GM19467 (cell line): ENCODE results near the gene GRB10.

Experiments used
- ATAC-seq: cut with Tn5 transposase; IDR thresholded peaks from one replicate; pipeline ENCODE4 v1.9.1; 2021; ENCODE audit warnings: mild to moderate bottlenecking, moderate library complexity; ENCODE audit not compliant: unreplicated experiment

GRB10 gene

DNA sequence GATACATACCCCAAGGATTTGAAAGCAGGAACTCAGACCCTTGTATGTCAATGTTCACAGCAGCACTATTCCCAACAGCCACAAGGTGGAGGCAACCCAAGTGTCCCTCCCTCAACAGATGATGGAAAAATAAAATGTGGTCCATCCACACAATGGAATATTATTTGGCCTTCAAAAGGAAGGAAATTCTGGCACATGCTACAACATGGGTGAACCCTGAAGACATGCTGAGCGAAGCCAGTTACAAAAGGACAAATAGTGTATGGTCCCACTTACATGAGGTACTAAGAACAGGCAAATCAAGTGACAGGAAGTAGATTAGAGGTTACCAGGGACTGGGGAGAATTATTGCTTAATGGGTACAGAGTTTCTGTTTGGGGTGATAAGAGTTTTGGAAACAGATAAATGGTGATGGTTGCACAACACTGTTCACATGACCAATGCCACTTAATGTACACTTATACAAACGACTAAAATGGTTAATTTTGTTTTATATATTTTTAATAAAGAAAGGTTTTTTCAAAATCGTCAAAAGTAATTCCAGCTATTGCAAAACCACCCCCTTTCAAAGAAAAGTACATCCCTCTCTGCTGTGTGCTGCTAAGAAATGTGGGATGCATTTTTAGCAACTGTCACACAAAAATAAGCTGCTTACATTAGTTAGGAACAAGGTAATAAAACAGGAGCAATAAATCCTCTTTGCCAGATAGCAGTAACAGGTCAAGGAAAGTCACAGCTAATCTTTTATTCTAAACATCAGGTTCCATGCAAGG lies 85.7 kb downstream of the GRB10 start:
- no peak for ATAC-seq

DNA sequence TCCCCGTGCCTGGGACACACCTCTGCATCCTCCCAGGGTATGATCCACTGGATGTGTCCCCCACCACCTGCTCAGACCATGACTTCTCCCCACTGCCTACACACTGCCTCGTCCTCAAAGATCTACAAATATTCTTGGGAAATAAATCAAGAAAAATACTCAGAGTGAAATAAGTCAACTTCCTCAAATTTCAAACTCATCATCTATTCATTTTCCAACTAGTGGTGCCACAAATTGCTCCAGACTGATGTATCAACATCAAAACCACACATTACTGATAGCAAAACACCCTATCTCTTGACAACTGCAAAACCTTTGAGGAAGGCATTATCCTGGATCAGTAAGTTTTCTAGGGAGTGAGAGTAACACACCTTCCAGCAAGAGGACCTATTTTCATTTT lies 87.7 kb downstream of the GRB10 start:
- no peak for ATAC-seq

DNA sequence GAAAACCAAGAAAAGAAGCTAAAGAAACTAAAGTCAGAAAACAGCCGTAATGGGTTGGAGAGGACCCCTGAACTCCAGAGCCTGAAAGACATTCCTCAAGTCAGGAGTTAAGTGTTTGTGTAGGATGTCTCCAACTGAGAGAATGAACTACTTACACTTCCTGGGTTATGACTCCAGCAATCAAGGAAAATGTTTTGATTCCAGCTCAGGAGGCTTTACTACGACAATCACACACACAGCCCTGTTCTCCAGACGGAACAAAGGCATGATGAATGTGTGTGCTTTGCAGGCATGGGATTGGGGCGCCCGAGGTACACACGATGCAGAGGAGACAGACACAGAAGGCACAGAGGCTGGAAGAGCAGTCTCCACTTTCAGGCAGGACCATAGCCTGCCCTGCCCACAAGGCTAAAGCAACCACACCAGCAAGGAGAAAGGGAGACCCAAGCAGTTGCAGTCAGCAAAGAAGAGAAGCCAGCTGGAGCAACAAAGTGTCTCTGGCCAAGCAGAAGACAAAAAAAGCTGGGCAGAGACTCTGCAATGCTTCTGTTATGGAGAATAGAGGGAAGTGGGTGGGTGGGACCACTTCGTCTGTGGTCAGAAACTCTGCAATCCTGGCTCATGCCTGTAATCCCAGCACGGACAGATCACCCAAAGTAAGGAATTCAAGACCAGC lies 89.1 kb downstream of the GRB10 start:
- no peak for ATAC-seq

- no peak for ATAC-seq
Observed at GRCh38 chr7:50690541-50691011, 92.1 kb downstream of the GRB10 start.

GRCh38 chr7:50688226-50688590 lies 94.5 kb downstream of the GRB10 start:
- ATAC-seq, result no peak

DNA sequence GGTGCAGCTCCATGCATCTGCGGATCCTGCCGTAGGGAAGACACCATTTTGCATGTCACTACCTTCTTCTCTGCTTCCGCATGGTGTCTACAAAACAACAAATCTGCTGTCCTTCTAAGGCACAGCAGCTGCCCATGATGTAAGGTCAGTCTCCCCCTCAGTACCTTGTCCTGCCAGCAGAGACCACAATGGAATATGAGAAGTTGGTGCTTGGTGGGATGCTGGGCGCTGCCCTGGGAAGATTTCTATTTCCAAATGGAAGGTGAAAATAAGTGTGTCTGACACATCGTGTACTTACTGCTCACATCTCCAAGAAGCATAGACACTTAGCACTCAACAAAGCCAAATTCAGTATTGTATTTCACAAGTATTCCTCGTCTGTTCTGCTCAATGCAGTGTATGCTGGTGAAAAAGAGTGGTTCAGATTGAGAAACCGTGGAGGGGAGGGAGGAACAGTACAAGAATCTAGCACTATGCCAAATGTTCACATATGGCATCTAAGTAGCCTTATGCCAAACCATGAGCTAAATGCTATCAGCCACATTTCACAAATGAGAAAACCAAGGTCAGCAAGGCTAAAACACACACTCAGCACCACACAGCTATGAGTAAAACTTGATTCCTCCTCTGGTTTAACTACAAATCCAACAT lies 95.0 kb downstream of the GRB10 start:
- no peak for ATAC-seq

GRCh38 chr7:50687096-50687495 lies 95.6 kb downstream of the GRB10 start:
- ATAC-seq, result no peak

GRCh38 chr7:50685135-50686065 lies 97.3 kb downstream of the GRB10 start:
- ATAC-seq, result no peak

GRCh38 chr7:50684713-50685075 lies 98.0 kb downstream of the GRB10 start:
- ATAC-seq, result no peak

DNA sequence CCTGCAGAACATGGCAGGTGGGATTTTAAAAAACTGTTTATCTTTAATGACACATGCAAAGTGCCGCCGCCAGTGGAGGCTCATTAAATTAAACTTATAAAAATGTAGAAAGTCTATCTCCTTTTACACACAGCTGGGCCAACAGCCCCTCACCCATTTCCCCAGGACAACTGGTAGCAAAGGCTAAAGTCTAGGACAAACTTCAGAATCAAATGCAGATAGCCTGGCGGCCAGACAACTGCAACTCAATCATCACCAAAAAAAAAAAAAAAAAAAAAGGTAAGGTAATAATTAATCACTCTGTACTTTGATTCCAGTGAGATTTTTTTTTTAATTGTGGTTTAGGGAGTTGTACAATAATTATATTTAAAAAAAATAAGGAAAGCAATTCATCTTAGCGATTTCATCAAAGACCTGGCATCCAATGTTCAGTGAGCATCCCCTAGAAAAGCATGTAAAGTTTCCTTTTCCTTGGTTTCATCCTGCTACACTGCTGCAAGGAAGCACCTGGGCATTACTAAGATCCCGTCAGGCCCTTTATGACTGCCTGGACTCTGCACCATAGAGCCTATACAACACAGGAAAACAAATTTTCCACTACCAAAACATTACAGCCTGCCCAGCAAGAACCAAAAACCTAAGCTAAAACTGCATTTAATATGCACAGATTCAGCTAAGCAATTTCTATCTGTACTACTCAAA lies 98.5 kb downstream of the GRB10 start:
- ATAC-seq, result no peak

GRCh38 chr7:50682573-50682972 lies 100.1 kb downstream of the GRB10 start:
- ATAC-seq, result no peak

DNA sequence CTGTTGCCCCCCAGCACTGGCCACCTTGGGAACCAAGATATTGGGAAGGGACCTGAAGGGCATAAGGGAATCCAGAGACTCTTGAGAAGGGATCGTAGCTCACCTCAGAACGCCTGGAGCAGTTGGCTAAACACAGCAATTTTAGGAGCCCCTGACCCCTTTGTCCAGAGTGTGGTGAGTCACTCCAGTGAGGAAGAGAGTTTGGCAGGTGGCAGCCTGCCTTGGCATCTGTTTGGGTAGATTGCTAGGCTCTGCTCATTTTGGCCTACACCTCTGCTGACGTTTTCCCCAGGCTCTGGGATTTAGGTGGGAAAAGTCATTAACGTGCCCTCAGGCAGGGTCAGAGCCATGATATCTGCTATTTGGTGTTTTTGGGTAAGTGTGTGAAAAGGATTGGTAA lies 100.6 kb downstream of the GRB10 start:
- no peak for ATAC-seq

DNA sequence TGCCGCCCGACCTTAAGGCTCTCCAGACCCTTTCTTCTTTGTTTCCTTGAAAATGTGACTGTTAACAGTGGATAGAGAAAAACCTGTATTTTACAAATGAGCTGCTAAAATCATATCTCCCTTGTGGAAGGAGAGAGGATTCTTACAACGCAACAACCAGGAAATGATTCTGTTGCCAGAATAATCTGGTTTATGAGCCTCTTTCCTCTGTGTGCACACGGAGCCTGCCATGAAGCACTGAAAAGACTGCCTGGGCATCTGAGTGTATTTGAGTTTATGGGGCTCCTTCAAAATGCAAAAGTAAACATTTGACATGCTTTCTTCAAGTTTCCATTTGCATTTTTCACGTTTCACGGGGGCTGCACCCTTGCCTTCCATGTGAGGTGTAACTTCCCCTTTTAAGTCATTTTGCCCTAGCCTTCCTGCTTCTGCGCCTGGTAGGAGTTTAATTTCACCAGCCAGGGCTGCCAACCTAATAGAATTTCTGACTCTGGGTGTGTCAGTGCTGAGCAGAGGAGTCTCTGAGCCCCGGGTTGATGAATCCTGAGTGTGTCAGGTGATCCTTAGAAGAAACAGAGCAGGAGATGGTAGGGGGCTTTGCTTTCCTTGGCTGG lies 101.2 kb downstream of the GRB10 start:
- no peak for ATAC-seq

- peak; percentile 67 for ATAC-seq
Observed at GRCh38 chr7:50679218-50680007, 103.3 kb downstream of the GRB10 start.

GRCh38 chr7:50678586-50678985 lies 104.1 kb downstream of the GRB10 start:
- ATAC-seq, result no peak

DNA sequence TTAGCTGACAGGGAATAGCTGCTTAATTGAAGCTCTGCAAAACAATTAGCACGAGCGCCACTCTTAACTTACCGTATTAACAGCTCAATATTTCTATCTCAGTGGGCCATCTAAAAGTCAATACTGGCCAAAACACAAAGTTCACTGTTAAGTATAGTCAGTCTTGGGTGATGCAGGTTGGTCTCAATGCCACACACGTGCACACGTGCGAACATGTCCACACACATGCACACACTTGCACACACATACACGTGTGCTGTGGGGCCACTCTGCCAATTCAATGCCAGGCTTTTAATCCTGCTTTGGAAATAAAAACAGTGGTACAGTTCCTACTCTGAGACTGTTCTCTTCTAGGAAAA lies 105.1 kb downstream of the GRB10 start:
- no peak for ATAC-seq

DNA sequence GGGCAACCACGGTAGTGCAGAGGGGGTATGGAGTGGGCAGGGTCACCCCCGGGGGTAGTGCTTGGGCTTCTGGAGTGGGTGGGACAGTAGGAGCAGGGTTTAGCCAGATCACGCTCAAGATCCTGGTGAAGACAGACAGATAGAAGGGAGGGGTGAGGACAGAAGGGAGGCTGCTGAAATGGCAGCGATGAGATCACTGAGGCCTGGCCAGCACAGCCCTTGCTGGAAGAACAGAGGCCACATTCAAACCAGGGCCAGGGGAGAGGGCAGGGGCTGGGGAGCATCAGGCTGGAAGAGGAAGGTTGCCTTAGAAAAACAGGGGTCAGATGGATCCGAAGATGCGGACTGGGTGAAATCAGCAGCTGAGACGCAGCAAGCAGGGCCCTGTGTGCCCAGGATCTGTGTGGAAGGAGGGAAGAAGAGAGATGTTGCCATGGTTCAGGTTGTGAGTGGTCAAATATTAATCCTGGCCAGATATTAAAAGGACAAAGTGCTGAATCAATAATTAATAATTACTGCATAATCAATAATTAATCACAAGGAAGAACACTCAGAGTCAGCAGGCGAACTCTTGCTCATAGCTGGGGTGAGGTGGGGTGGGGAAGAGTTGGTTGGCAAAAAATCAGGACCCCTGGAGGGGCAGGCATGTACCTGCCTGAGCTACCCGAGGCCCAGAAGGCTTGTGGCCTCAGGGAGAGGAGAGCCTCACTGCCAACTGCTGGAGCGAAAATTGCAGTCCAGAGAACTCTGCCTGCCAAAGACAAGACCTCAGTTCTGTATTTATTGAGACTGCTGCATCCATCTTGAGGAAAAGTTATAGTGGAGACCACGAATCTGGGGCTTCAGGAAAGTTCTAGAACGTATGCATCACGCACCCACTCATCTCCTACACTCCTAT lies 105.7 kb downstream of the GRB10 start:
- no peak for ATAC-seq

GRCh38 chr7:50676079-50676478 lies 106.6 kb downstream of the GRB10 start:
- no peak for ATAC-seq
